B cell (primary cell): ENCODE results near the gene SLC9A9. TPM values are rescaled to one million over a fixed set of nuclear protein-coding genes. Genes with fewer than 3 reads are reported as not detected.

ENCODE experiments used
- ATAC-seq: fragments of 200-7000 bp; cut with Tn5 transposase; one replicate; pipeline ENCODE4 v1.10.0; 2021; ENCODE audit warnings: low read depth, mild to moderate bottlenecking, moderate number of reproducible peaks, moderate library complexity
- CTCF ChIA-PET: fragments of 350-600 bp; sonication (Branson Sonifier 250); formaldehyde crosslinking; loops from one replicate; lab custom pipeline; 2021; ENCODE audit warnings: antibody characterized with exemption, inconsistent platforms; lab: Charles Lee
- POLR2A ChIA-PET: fragments of 350-600 bp; sonication (Branson Sonifier 250); formaldehyde crosslinking; loops from one replicate; lab custom pipeline; 2021; ENCODE audit warnings: antibody characterized with exemption; lab: Charles Lee
- DNase-seq: peaks from one replicate; pipeline ENCODE4 v3.0.0; 2013
- H2AFZ ChIP-seq: 2 replicates; pipeline ENCODE4 v1.6.1; 2012; ENCODE audit warnings: mild to moderate bottlenecking, low read depth, low read length; ENCODE audit not compliant: insufficient read depth, poor library complexity, severe bottlenecking
- H3K27ac ChIP-seq, 2 donors: 1 replicate in 1 of 2; 2 replicates in 1 of 2; pipeline ENCODE4 v1.5.1; 2012 to 2013; ENCODE audit warnings: low read length in 2 of 2, mild to moderate bottlenecking in 2 of 2, moderate library complexity in 1 of 2
- H3K27me3 ChIP-seq, 4 experiments: fragments of 200-600 bp in 1 of 4; sonication (generic) in 1 of 4; replicated peaks in 1 of 4; 1 replicate in 2 of 4; 2 replicates in 2 of 4; pipeline versions ENCODE4 v1.6.1 to v1.7.0; 2013 to 2016; ENCODE audit warnings: low read length in 3 of 4, mild to moderate bottlenecking in 2 of 4, mixed read lengths in 1 of 4, moderate library complexity in 1 of 4; ENCODE audit not compliant: insufficient read depth in 4 of 4, control insufficient read depth in 3 of 4; ENCODE audit errors: control extremely low read depth in 1 of 4
- H3K36me3 ChIP-seq, 2 experiments: replicated peaks in 1 of 2; 1 replicate in 1 of 2; 2 replicates in 1 of 2; pipeline versions ENCODE4 v1.6.1 to v1.7.1; 2013; ENCODE audit warnings: low read length in 1 of 2; ENCODE audit not compliant: insufficient read depth in 2 of 2, control insufficient read depth in 1 of 2; ENCODE audit errors: control extremely low read depth in 1 of 2, extremely low read depth in 1 of 2
- H3K4me1 ChIP-seq, 2 donors: fragments of 200-600 bp in 1 of 2; sonication (generic) in 1 of 2; 1 replicate in 1 of 2; 2 replicates in 1 of 2; pipeline versions ENCODE4 v1.5.1 to v1.6.1; 2013 to 2017; ENCODE audit warnings: low read length in 2 of 2; ENCODE audit not compliant: control insufficient read depth in 2 of 2, insufficient read depth in 2 of 2
- H3K4me2 ChIP-seq: replicated peaks from 2 replicates; pipeline ENCODE3; 2012; ENCODE audit warnings: mild to moderate bottlenecking, low read depth, low read length; ENCODE audit not compliant: poor library complexity, severe bottlenecking
- H3K4me3 ChIP-seq, 5 experiments: fragments of 200-600 bp in 1 of 5; sonication (generic) in 1 of 5; 1 replicate in 3 of 5; 2 replicates in 2 of 5; pipeline versions ENCODE4 v1.5.1 to v1.7.0; 2011 to 2016; ENCODE audit warnings: low read length in 4 of 5, mild to moderate bottlenecking in 4 of 5, low read depth in 2 of 5, control low read depth in 1 of 5, moderate library complexity in 1 of 5; ENCODE audit not compliant: insufficient read depth in 1 of 5; ENCODE audit errors: control extremely low read depth in 1 of 5, extremely low read depth in 1 of 5
- H3K79me2 ChIP-seq: fragments of 200-600 bp; sonication (generic); one replicate; pipeline ENCODE4 v1.6.0; 2016; ENCODE audit warnings: low read length; ENCODE audit not compliant: control insufficient read depth, insufficient read depth
- H3K9ac ChIP-seq: fragments of 200-600 bp; sonication (generic); 2 replicates; pipeline ENCODE4 v1.6.1; 2017; ENCODE audit warnings: mild to moderate bottlenecking, low read length, moderate library complexity
- H3K9me3 ChIP-seq, 3 donors: one replicate each; pipeline versions ENCODE4 v1.6.1 to v1.7.1; 2013; ENCODE audit warnings: low read length in 2 of 3; ENCODE audit not compliant: control insufficient read depth in 2 of 3, insufficient read depth in 1 of 3; ENCODE audit errors: control extremely low read depth in 1 of 3
- H4K20me1 ChIP-seq: 2 replicates; pipeline ENCODE4 v1.6.0; 2012; ENCODE audit warnings: mild to moderate bottlenecking, low read length; ENCODE audit not compliant: insufficient read depth, control insufficient read depth, poor library complexity, severe bottlenecking
- H3K27ac Mint-ChIP-seq: one replicate; pipeline ENCODE4 v1.8.0; 2021; ENCODE audit warnings: mixed read lengths
- H3K27me3 Mint-ChIP-seq: one replicate; pipeline ENCODE4 v1.8.0; 2021; ENCODE audit warnings: mixed read lengths
- H3K4me1 Mint-ChIP-seq: one replicate; pipeline ENCODE4 v1.8.0; 2021; ENCODE audit warnings: mixed read lengths
- H3K4me3 Mint-ChIP-seq: one replicate; pipeline ENCODE4 v1.8.0; 2021; ENCODE audit warnings: mixed read lengths
- H3K9me3 Mint-ChIP-seq: one replicate; pipeline ENCODE4 v1.8.0; 2022; ENCODE audit warnings: mixed read lengths; ENCODE audit not compliant: insufficient read depth
- CTCF ChIP-seq: fragments of 200-600 bp; IDR thresholded peaks from one replicate; pipeline ENCODE4 v1.8.0; 2022; ENCODE audit warnings: antibody characterized with exemption, mild to moderate bottlenecking
- EZH2 ChIP-seq: IDR thresholded peaks from 2 replicates; pipeline ENCODE4 v1.6.1; 2012; ENCODE audit warnings: borderline replicate concordance, low read depth, mild to moderate bottlenecking, moderate library complexity, low read length; ENCODE audit not compliant: insufficient read depth, poor library complexity, severe bottlenecking
- WGBS: methylation state at CpG from one replicate; pipeline ENCODE4 v1.1.5; 2013; ENCODE audit warnings: missing lambda C conversion rate; ENCODE audit not compliant: insufficient coverage; 5-methylcytosine and 5-hydroxymethylcytosine counted together
- intact Hi-C: fragments of 100-400 bp; cut with micrococcal nuclease; formaldehyde crosslinking; loops from one replicate; pipeline ENCODE4 v1.10.0; 2022
- polyA plus RNA-seq: library from polyadenylated mRNA; depleted of rRNA; stranded (reverse); fragments of >200 nt; gene quantifications from 2 replicates; pipeline ENCODE4 v1.2.3, GENCODE V29; 2012
- total RNA-seq, 2 donors: library from RNA; stranded (reverse); fragments of 120-200 nt in 1 of 2; gene quantifications; 1 replicate in 1 of 2; 2 replicates in 1 of 2; pipeline versions ENCODE4 v1.2.3 to v1.2.4, GENCODE V29; 2013 to 2022

SLC9A9 gene
- total and polyA plus RNA-seq, 2 donors (not counting 1 experiment from before 2014, with no cell fraction given) = 7.7 to 17.3 TPM

GRCh38 chr3:143658116-143658515, 190.2 kb downstream of the SLC9A9 start:
- H3K9me3 Mint-ChIP-seq = no peaks in the 10 kb centered on the region
- no peak overlapping the region for H3K4me3 ChIP-seq
- no peaks in the 10 kb centered on the region for H4K20me1 ChIP-seq
- no peaks in the 10 kb centered on the region for H3K4me1 ChIP-seq
- WGBS = no CpG with 5 or more reads among the region's 1 CpG
- ChIA-PET CTCF (no interaction called here), POLR2A (no interaction called here)
- DNase-seq (no peak), ATAC-seq (no peak)
- peaks cover 0 to 4% (median 0%) of the 10 kb centered on the region in 3 donors for H3K9me3 ChIP-seq
- no peaks in the 10 kb centered on the region for H3K79me2 ChIP-seq
- H3K27me3 ChIP-seq = no peaks in the 10 kb centered on the region
- no peaks in the 10 kb centered on the region for H3K4me1 Mint-ChIP-seq
- intact Hi-C loops = no loop called here
- peaks cover 0 to under 1% of the 10 kb centered on the region in 2 experiments for H3K36me3 ChIP-seq
- no peak overlapping the region for H3K4me2 ChIP-seq
- H3K27ac Mint-ChIP-seq = no peak overlapping the region
- TF ChIP-seq EZH2 = no peak
- TF ChIP-seq CTCF = no peak
- no peak overlapping the region for H2AFZ ChIP-seq
- H3K27me3 Mint-ChIP-seq = no peaks in the 10 kb centered on the region
- H3K27ac ChIP-seq = no peak overlapping the region
- no peak overlapping the region for H3K9ac ChIP-seq
- no peak overlapping the region for H3K4me3 Mint-ChIP-seq

GRCh38 chr3:143657391-143657790, 190.9 kb downstream of the SLC9A9 start:
- no peaks in the 10 kb centered on the region for H3K9me3 Mint-ChIP-seq
- H3K27me3 Mint-ChIP-seq = no peaks in the 10 kb centered on the region
- no peak for ATAC-seq
- peaks cover 0 to 2% (median 0%) of the 10 kb centered on the region in 3 donors for H3K9me3 ChIP-seq
- H3K4me2 ChIP-seq = no peak overlapping the region
- no peaks in the 10 kb centered on the region for H3K79me2 ChIP-seq
- ChIA-PET CTCF (interaction anchor here (2.0 kb wide), 1 partner anchor 17 kb away, joined by 6 read pairs; no protein-coding TSS in a partner anchor), POLR2A (no interaction called here)
- no peak overlapping the region for H3K9ac ChIP-seq
- no peak for DNase-seq
- no peak overlapping the region for H3K4me3 Mint-ChIP-seq
- H3K4me1 Mint-ChIP-seq = no peaks in the 10 kb centered on the region
- intact Hi-C loops = no loop called here
- no peak overlapping the region for H3K4me3 ChIP-seq
- no peak overlapping the region for H3K27ac Mint-ChIP-seq
- no peak for TF ChIP-seq EZH2
- no peak for TF ChIP-seq CTCF
- H3K27me3 ChIP-seq = no peaks in the 10 kb centered on the region
- no peaks in the 10 kb centered on the region for H4K20me1 ChIP-seq
- no peak overlapping the region for H2AFZ ChIP-seq
- peaks cover 0 to 4% of the 10 kb centered on the region in 2 experiments for H3K36me3 ChIP-seq
- H3K4me1 ChIP-seq = no peaks in the 10 kb centered on the region
- no peak overlapping the region for H3K27ac ChIP-seq
